PC-3 (cell line): ENCODE data around the gene CRYM. TPM values are rescaled to one million over a fixed set of nuclear protein-coding genes. Genes with fewer than 3 reads are reported as not detected.
"Not testable (repeated sequence)": the region's sequence is repeated elsewhere in the genome, so short reads cannot be mapped to it uniquely, and the experiment has no call there.

Experiments used
- ATAC-seq: fragments of 200-7000 bp; cut with Tn5 transposase; 2 replicates; pipeline ENCODE4 v1.9.1; 2020; ENCODE audit warnings: mild to moderate bottlenecking, moderate library complexity
- BruUV-seq: library from RNA; stranded (reverse); fragments of 400-500 nt; replicated peaks from 2 replicates; lab custom pipeline; 2021; lab: Mats Ljungman, UMichigan
- CTCF ChIA-PET: fragments of 300-600 bp; sonication (Branson Sonifier 250); formaldehyde crosslinking; loops from one replicate; lab custom pipeline; 2022; ENCODE audit warnings: antibody characterized with exemption; lab: Charles Lee
- POLR2A ChIA-PET: fragments of 300-600 bp; sonication (Branson Sonifier 250); formaldehyde crosslinking; loops from one replicate; lab custom pipeline; 2022; ENCODE audit warnings: antibody characterized with exemption; ENCODE audit not compliant: unreplicated experiment; lab: Charles Lee
- DNase-seq: peaks from one replicate; pipeline ENCODE4 v3.0.0-alpha.2; 2015
- H2AFZ ChIP-seq: fragments of 300-600 bp; sonication (generic); 2 replicates; pipeline ENCODE4 v1.6.0; 2016; ENCODE audit warnings: antibody characterized with exemption, low read length
- H3F3A ChIP-seq: fragments of 300-600 bp; sonication (generic); one replicate; pipeline ENCODE4 v1.6.0; 2017; ENCODE audit warnings: antibody characterized with exemption, low read length, control low read depth, mild to moderate bottlenecking; ENCODE audit not compliant: unreplicated experiment
- H3K27ac ChIP-seq: fragments of 300-600 bp; sonication (generic); 2 replicates; pipeline ENCODE4 v1.5.1; 2016; ENCODE audit warnings: mild to moderate bottlenecking, low read length
- H3K27me3 ChIP-seq: fragments of 300-600 bp; sonication (generic); 2 replicates; pipeline ENCODE4 v1.6.1; 2016; ENCODE audit warnings: low read length, mixed read lengths
- H3K36me3 ChIP-seq: fragments of 300-600 bp; sonication (generic); 2 replicates; pipeline ENCODE4 v1.6.1; 2016; ENCODE audit warnings: low read depth, mixed run types, low read length, mixed read lengths
- H3K4me1 ChIP-seq: fragments of 300-600 bp; sonication (generic); 2 replicates; pipeline ENCODE4 v1.5.1; 2016; ENCODE audit warnings: low read length; ENCODE audit not compliant: insufficient read depth
- H3K4me2 ChIP-seq: fragments of 300-600 bp; sonication (generic); 2 replicates; pipeline ENCODE4 v1.6.0; 2016; ENCODE audit warnings: low read length
- H3K4me3 ChIP-seq: fragments of 300-600 bp; sonication (generic); 2 replicates; pipeline ENCODE4 v1.5.1; 2016; ENCODE audit warnings: mild to moderate bottlenecking, low read length, mixed read lengths
- H3K79me2 ChIP-seq: fragments of 300-600 bp; sonication (generic); 2 replicates; pipeline ENCODE4 v1.6.1; 2017; ENCODE audit warnings: low read length, mixed read lengths
- H3K9ac ChIP-seq: fragments of 300-600 bp; sonication (generic); 2 replicates; pipeline ENCODE4 v1.6.0; 2016; ENCODE audit warnings: mild to moderate bottlenecking, low read length
- H3K9me2 ChIP-seq: fragments of 300-600 bp; sonication (generic); replicated peaks from 2 replicates; pipeline ENCODE4 v1.6.1; 2016; ENCODE audit warnings: mixed run types, low read length, mixed read lengths
- H3K9me3 ChIP-seq: fragments of 300-600 bp; sonication (generic); 2 replicates; pipeline ENCODE4 v1.6.1; 2016; ENCODE audit warnings: low read length, mixed read lengths
- H4K20me1 ChIP-seq: fragments of 300-600 bp; sonication (generic); 2 replicates; pipeline ENCODE4 v1.6.1; 2016; ENCODE audit warnings: low read length, mixed read lengths
- CTCF ChIP-seq: fragments of 300-600 bp; sonication (generic); conservative IDR thresholded peaks from 2 replicates; pipeline ENCODE4 v1.5.1; 2017; ENCODE audit warnings: antibody characterized with exemption, low read depth, mild to moderate bottlenecking, low read length
- EZH2phosphoT487 ChIP-seq: fragments of 300-600 bp; sonication (generic); IDR thresholded peaks from 2 replicates; pipeline ENCODE4 v1.6.1; 2018; ENCODE audit warnings: mild to moderate bottlenecking, antibody characterized with exemption, low read length, borderline replicate concordance
- intact Hi-C: fragments of 100-400 bp; cut with micrococcal nuclease; formaldehyde crosslinking; loops from 2 replicates; pipeline ENCODE4 v1.9.0; 2023
- total RNA-seq: library from RNA; depleted of rRNA; stranded (reverse); fragments of >200 nt; gene quantifications from 2 replicates; pipeline ENCODE4 v1.2.3, GENCODE V29; 2014

Gene CRYM
- total RNA-seq, 1 experiment from 2014 or later: not detected

GRCh38 chr16:21301168-21301894 lies 23.2 kb upstream of the CRYM start:
- peak overlapping the region; percentile 81 for H3K4me3 ChIP-seq
- TF ChIP-seq EZH2phosphoT487 (no peak), CTCF (0 out of 2 replicates have a peak, but pooled peaks have one; percentile 25)
- no peaks in the 10 kb centered on the region for H3F3A ChIP-seq
- peak overlapping the region; percentile 92 for H3K9ac ChIP-seq
- no peaks in the 10 kb centered on the region for H4K20me1 ChIP-seq
- ATAC-seq: peak; percentile 79
- H3K79me2 ChIP-seq: peaks cover 6% of the 10 kb centered on the region; the same call in 1 of the 2 replicates
- peak; percentile 76 for DNase-seq
- ChIA-PET POLR2A (interaction anchor here (0.6 kb wide), 1 partner anchor 164 kb away, joined by 3 read pairs; no protein-coding TSS in a partner anchor), CTCF (interaction anchor here (0.6 to 1.7 kb wide), 9 partner anchors 16 to 857 kb away, joined by 3 to 11 read pairs (median 4); partner anchors contain the start of gene LDAF1)
- intact Hi-C loops: loop anchor here (2.0 to 5.0 kb wide), 2 partner anchors 114 to 451 kb away; no protein-coding TSS in a partner anchor
- H3K27ac ChIP-seq: peak overlapping the region; percentile 75
- H2AFZ ChIP-seq: peak overlapping the region; percentile 91
- no peaks in the 10 kb centered on the region for H3K9me3 ChIP-seq
- peak overlapping the region; percentile 100 for H3K4me2 ChIP-seq
- H3K36me3 ChIP-seq: no peaks in the 10 kb centered on the region
- peaks cover 15% of the 10 kb centered on the region for H3K4me1 ChIP-seq
- no peaks in the 10 kb centered on the region for H3K27me3 ChIP-seq
- BruUV-seq: no TSS peak
- no peaks in the 10 kb centered on the region for H3K9me2 ChIP-seq

GRCh38 chr16:21300309-21301167 lies 22.4 kb upstream of the CRYM start:
- ChIA-PET POLR2A (interaction anchor here (0.7 kb wide), 2 partner anchors 449 to 450 kb away, joined by 3 read pairs; no protein-coding TSS in a partner anchor), CTCF (interaction anchor here (0.6 to 1.7 kb wide), 11 partner anchors 15 to 858 kb away, joined by 3 to 11 read pairs (median 4); partner anchors contain the start of gene LDAF1)
- no peaks in the 10 kb centered on the region for H3K9me3 ChIP-seq
- peak overlapping the region; percentile 81 for H3K4me3 ChIP-seq
- no peaks in the 10 kb centered on the region for H3K36me3 ChIP-seq
- intact Hi-C loops: loop anchor here (1.0 to 5.0 kb wide), 4 partner anchors 113 to 450 kb away; no protein-coding TSS in a partner anchor
- ATAC-seq: peak; percentile 74
- H4K20me1 ChIP-seq: no peaks in the 10 kb centered on the region
- peaks cover 6% of the 10 kb centered on the region; the same call in 1 of the 2 replicates for H3K79me2 ChIP-seq
- no peaks in the 10 kb centered on the region for H3K9me2 ChIP-seq
- H3K9ac ChIP-seq: peak overlapping the region; percentile 92
- peaks cover 15% of the 10 kb centered on the region for H3K4me1 ChIP-seq
- BruUV-seq: TSS peak; percentile 39
- no peaks in the 10 kb centered on the region for H3K27me3 ChIP-seq
- H3K4me2 ChIP-seq: peak overlapping the region; percentile 100
- TF ChIP-seq CTCF: peak; percentile 86
- no peak for TF ChIP-seq EZH2phosphoT487
- H3F3A ChIP-seq: no peaks in the 10 kb centered on the region
- peak overlapping the region; percentile 75 for H3K27ac ChIP-seq
- peak; percentile 98 for DNase-seq
- H2AFZ ChIP-seq: peak overlapping the region; percentile 91

- H3K4me3 ChIP-seq, H3K27ac ChIP-seq, BruUV-seq, H3K9ac ChIP-seq, H3K79me2 ChIP-seq, H2AFZ ChIP-seq, H3K9me3 ChIP-seq, H3K4me1 ChIP-seq, H3F3A ChIP-seq, H4K20me1 ChIP-seq, ATAC-seq, H3K4me2 ChIP-seq, intact Hi-C loops, CTCF ChIA-PET, POLR2A ChIA-PET, DNase-seq, H3K36me3 ChIP-seq, H3K9me2 ChIP-seq: not testable (repeated sequence)
- H3K27me3 ChIP-seq: peaks cover 42% of the 10 kb centered on the region
Measured at GRCh38 chr16:21289789-21290188, 11.7 kb upstream of the CRYM start.
